ENCODE results near the gene CPLANE1. TPM values are rescaled to one million over a fixed set of nuclear protein-coding genes. Genes with fewer than 3 reads are reported as not detected.
"Not testable (repeated sequence)": the region's sequence is repeated elsewhere in the genome, so short reads cannot be mapped to it uniquely, and the experiment has no call there.

The CPLANE1 gene
- total RNA-seq, 2 donors from 2014 or later: 9.0 to 22.5 TPM

DNA sequence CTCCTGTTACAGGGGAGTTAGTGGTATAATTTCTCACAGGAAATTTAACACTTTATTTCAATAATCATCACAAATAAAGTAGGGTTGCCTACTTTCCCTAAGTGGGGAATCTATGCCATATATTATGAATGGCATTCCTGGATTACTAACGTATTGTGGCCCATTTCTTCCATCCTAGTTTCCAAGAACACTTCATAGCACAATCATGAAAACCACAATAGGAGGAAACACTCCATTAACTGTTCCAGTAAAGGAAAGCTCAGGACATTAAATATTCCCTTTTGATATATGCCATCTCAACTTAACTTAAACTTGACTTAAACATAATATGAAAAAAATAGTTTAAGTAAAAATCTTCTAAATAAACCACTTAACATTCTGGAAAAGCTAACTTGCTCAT, 2.1 kb downstream of the CPLANE1 start:
- no peak overlapping the region for H3K4me3 ChIP-seq
- H3K9me3 ChIP-seq: no peaks in the 10 kb centered on the region
- H3K36me3 ChIP-seq: peaks cover 3% of the 10 kb centered on the region
- DNase-seq (ENCODE audit: low spot score): no peak
- no peaks in the 10 kb centered on the region for H3K27me3 ChIP-seq
- no peak overlapping the region for H3K27ac ChIP-seq
- peaks cover 0 to 23% of the 10 kb centered on the region in 2 donors for H3K4me1 ChIP-seq
- TF ChIP-seq, protein P1, sequence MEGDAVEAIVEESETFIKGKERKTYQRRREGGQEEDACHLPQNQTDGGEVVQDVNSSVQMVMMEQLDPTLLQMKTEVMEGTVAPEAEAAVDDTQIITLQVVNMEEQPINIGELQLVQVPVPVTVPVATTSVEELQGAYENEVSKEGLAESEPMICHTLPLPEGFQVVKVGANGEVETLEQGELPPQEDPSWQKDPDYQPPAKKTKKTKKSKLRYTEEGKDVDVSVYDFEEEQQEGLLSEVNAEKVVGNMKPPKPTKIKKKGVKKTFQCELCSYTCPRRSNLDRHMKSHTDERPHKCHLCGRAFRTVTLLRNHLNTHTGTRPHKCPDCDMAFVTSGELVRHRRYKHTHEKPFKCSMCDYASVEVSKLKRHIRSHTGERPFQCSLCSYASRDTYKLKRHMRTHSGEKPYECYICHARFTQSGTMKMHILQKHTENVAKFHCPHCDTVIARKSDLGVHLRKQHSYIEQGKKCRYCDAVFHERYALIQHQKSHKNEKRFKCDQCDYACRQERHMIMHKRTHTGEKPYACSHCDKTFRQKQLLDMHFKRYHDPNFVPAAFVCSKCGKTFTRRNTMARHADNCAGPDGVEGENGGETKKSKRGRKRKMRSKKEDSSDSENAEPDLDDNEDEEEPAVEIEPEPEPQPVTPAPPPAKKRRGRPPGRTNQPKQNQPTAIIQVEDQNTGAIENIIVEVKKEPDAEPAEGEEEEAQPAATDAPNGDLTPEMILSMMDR (IDR thresholded peaks at IDR 0.05): no peak

DNA sequence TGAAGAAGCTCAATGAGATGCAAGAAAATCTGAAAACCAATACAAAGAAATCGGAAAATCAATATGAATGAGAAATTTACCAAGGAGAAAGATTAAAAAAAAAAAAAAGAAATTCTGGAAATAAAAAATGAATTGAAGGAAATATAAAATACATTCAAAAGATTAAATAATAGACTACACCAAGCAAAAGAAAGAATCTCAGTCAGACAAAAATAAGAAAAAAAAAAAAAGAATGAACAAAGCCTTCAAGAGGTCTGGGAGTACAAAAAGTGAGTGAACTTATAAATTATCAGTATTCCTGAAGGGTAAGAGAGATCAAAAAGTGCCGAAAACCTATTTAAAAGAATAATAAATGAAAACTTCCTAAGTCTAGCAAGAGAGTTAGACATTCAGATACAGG, 14.9 kb downstream of the CPLANE1 start:
- no peaks in the 10 kb centered on the region for H3K4me1 ChIP-seq
- DNase-seq (ENCODE audit: low spot score): no peak
- no peak overlapping the region for H3K4me3 ChIP-seq
- H3K27me3 ChIP-seq: no peaks in the 10 kb centered on the region
- H3K36me3 ChIP-seq: peaks cover 42% of the 10 kb centered on the region
- no peak overlapping the region for H3K27ac ChIP-seq
- peaks cover 0 to 14% of the 10 kb centered on the region in 2 donors for H3K9me3 ChIP-seq
- TF ChIP-seq, protein P1 (IDR thresholded peaks at IDR 0.05): no peak

DNA sequence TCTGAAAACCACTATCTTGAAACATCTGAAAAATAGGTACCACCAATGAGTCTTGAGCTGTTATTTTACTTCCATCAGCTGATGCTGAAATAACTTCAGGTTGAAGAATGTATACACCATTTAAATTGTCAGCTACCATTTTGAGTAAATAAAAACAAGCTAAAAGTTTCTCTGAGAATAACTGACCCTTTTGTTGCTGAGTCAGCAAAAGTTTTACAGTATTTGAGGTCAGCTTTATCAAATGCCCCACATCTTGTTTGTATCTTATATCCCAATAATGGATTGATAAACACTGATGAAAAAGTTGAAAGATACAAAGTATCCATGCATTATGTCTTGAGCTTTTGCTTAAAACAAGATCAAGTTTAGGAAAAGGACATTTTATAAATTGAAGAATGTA, 22.8 kb downstream of the CPLANE1 start:
- H3K27me3 ChIP-seq: no peaks in the 10 kb centered on the region
- TF ChIP-seq, protein P1 (IDR thresholded peaks at IDR 0.05): no peak
- no peak for DNase-seq (ENCODE audit: low spot score)
- no peaks in the 10 kb centered on the region for H3K4me1 ChIP-seq
- H3K4me3 ChIP-seq: no peak overlapping the region
- H3K27ac ChIP-seq: no peak overlapping the region
- peaks cover 38% of the 10 kb centered on the region for H3K36me3 ChIP-seq
- no peaks in the 10 kb centered on the region for H3K9me3 ChIP-seq

DNA sequence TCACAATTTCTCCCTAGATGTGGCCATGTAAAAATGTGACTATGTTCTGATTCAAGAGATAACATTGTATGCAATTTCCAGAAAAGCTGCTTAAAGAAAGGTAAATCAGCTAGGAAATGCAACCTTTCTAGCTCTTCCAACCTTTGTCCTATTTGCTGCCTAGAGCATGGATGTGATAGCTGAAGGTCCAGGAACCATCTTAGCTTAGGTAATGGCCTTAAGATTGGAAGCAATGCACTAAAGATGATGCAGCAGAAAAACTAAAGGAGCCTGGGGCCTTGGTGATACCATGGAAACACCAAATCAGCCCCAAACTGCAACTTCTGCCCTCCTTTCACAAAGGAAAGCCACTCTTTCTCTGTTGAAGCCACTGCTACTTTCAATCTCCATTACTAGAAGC, 27.0 kb downstream of the CPLANE1 start:
- TF ChIP-seq, protein P1 (IDR thresholded peaks at IDR 0.05): no peak
- Histone ChIP-seq H3K27ac (no peak overlapping the region), H3K4me3 (no peak overlapping the region), H3K36me3 (peaks cover 47% of the 10 kb centered on the region), H3K27me3 (no peaks in the 10 kb centered on the region), H3K4me1 (no peaks in the 10 kb centered on the region), H3K9me3 (no peaks in the 10 kb centered on the region)
- no peak for DNase-seq (ENCODE audit: low spot score)

DNA sequence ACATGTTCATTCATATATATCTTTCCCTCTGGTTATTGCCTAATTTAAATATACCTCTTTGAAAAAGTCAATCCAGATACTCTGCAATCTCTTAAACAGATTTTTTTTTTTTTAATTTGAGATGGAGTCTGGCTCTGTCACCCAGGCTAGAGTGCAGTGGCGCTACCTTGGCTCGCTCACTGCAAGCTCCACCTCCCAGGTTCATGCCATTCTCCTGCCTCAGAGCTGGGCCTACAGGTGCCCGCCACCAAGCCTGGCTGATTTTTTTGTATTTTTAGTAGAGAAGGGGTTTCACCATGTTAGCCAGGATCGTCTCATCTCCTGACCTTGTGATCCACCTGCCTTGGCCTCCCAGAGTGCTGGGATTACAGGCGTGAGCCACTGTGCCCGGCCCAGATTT, 28.8 kb downstream of the CPLANE1 start:
- H3K9me3 ChIP-seq; H3K27me3 ChIP-seq; H3K27ac ChIP-seq; H3K4me3 ChIP-seq; H3K4me1 ChIP-seq; DNase-seq (ENCODE audit: low spot score): not testable (repeated sequence)
- H3K36me3 ChIP-seq: peaks cover 38% of the 10 kb centered on the region

DNA sequence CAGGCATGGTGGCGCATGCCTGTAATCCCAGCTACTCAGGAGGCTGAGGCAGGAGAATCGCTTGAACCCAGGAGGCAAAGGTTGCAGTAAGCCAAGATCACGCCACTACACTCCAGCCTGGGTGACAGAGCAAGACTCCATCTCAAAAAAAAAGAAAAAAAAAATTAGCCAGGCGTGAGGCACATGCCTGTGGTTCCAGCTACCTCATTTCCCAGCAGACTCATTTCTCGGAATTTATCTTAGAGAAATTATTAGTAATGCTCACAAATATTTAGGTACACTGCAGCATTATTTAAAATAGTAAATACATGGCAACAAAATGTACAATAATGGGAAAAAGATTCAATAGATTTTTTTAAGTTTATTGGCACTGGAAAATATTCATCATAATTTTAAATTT, 29.8 kb downstream of the CPLANE1 start:
- DNase-seq (ENCODE audit: low spot score); H3K4me3 ChIP-seq; H3K4me1 ChIP-seq; H3K27me3 ChIP-seq; H3K27ac ChIP-seq; H3K9me3 ChIP-seq: not testable (repeated sequence)
- H3K36me3 ChIP-seq: peaks cover 36% of the 10 kb centered on the region

DNA sequence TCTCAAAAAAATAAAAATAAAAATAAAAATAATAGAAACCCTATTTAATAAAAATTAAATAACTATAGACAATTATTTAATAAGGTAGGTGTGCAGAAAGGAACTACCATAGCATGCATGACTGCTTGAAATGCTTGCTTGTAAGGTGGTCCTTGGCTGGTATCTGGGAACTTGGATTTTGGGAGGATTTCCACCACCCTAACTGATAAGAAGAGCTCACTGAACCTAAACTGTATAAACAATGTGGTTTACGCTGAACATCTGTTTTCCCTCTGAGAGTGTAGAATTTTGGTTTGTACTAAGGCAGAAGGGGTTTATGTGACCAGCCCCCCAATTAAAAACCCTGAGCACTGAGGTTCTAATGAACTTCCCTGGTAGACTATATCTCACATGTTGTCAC, 31.2 kb downstream of the CPLANE1 start:
- no peak overlapping the region for H3K4me3 ChIP-seq
- H3K4me1 ChIP-seq: no peaks in the 10 kb centered on the region
- H3K27me3 ChIP-seq: no peaks in the 10 kb centered on the region
- TF ChIP-seq, protein P1 (IDR thresholded peaks at IDR 0.05): no peak
- no peak overlapping the region for H3K27ac ChIP-seq
- peaks cover 36% of the 10 kb centered on the region for H3K36me3 ChIP-seq
- no peaks in the 10 kb centered on the region for H3K9me3 ChIP-seq
- no peak for DNase-seq (ENCODE audit: low spot score)

Measured in right atrium auricular region (tissue), 2 donors.